AG08396 (cell line): Measurements from ENCODE around the gene PADI1.
A peak's percentile ranks its signal among the peaks of the same experiment; 100 is the strongest.

Source experiments
- DNase-seq: peaks from one replicate; pipeline ENCODE4 v3.0.0; 2012; ENCODE audit warnings: low spot score, mixed read lengths

PADI1 gene, protein sequence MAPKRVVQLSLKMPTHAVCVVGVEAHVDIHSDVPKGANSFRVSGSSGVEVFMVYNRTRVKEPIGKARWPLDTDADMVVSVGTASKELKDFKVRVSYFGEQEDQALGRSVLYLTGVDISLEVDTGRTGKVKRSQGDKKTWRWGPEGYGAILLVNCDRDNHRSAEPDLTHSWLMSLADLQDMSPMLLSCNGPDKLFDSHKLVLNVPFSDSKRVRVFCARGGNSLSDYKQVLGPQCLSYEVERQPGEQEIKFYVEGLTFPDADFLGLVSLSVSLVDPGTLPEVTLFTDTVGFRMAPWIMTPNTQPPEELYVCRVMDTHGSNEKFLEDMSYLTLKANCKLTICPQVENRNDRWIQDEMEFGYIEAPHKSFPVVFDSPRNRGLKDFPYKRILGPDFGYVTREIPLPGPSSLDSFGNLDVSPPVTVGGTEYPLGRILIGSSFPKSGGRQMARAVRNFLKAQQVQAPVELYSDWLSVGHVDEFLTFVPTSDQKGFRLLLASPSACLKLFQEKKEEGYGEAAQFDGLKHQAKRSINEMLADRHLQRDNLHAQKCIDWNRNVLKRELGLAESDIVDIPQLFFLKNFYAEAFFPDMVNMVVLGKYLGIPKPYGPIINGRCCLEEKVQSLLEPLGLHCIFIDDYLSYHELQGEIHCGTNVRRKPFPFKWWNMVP

DNA sequence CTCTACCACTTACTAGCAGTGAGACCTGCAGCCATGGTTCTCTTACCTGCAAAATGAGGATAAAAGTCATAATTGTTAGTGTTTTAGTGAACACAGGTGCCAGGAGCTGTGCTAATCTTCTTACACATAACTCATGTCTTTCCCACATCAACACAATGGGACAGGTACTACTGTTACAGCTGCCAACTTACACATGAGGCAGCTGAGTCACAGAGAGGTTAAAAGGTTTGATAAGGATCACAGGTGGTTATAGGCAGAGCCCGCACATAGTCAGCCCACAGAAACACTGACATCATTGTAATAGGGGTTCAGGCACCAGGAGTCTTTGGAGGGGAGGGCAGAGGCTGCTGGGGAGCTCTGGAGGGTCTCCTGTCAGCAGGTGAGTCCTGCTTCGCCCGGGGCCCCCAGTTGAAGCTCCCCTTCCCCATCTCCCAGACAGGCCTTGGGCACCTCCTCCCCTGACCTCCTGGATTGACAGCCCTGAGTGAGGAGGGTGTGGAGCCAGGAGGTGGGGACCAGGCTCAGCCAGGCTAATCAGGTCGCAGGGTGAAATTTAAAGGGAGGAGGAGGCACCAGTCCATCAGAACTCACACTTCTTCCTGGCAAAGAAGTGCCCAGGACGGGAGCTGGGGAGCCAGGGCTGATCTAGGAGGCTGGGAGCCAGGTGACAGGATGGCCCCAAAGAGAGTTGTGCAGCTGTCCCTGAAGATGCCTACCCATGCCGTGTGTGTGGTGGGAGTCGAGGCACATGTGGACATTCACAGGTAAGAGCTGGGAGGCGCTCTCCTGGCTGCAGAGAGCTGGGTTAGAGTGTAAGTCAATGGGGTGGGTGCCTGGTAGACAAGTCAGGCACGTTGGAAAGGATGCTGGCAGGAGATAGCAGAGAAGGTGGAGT is at the start of gene PADI1:
Gene PADI1 (plus strand): TSS at position 583 of the 895 bp plus-strand sequence. CDS start 90 bp downstream, at position 673.
- no peak for DNase-seq

DNA sequence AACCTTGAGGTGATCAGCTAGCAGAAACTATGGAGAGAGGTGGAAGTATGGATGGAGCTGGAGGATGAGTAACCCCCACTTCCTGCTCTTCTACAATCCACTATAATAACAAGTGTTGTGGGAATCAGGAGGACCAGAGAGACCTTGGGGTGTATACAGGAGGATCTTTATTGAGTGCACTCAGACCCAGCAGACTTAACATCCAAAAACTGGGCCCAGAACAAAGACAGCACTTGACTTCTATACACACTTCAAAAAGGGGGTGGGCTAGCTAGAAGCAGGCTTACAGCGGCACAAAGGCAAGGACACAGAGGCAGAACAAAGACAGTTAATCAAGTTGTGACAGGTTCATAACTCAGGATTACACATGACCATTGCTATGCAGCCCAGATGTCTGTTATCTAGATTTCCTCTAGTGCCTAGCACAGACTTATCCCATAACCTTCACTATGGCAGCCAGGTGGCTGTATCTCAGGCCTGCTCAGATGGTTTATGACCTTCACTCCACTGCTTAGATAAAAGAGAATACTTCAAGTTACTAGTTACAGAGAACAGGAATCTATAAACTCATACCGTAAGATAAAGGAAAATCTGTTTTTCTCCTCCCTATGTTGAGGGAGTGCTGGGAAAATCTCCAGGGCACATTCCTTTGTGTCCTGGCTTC is 49.5 kb upstream of the PADI1 start:
- no peak for DNase-seq

DNA sequence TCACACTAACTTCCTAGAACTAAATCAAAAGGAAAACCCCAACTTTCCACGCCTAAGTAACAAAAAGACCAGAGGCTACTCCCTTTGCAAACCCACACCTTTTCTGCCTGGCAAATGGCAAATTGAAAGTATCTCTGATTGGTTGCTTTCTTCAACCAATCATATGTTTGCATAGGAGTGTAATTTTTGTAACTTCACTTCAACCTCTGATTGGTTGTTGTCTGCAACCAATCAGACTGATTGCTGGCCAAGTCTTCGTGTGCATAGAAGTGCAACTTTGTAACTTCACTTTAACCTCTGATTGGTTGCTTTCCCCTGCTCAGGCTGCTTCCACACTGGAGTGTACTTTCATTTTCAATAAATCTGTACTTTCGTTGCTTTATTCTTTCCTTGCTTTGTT is 48.8 kb upstream of the PADI1 start:
- DNase-seq = no peak

DNA sequence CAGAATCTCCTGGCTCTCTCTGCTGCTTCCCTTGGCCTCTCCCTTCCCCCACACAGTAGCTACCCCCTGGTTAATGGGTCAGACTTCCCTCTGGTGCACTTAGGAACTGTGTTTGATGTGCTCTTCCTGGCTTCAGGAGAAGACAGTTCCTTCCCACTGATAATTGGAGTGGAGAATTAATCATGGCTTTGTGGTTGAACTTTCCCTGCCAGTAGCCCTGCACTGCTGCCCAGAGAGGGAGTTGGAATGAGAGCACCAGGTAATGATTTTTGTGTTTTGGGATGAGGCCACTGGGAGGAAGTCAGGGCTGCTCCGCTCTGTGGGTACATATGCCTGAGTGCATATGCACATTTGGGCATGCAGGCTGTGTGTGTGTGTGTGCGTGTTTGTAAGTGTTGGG is 46.0 kb upstream of the PADI1 start:
- no peak for DNase-seq

DNA sequence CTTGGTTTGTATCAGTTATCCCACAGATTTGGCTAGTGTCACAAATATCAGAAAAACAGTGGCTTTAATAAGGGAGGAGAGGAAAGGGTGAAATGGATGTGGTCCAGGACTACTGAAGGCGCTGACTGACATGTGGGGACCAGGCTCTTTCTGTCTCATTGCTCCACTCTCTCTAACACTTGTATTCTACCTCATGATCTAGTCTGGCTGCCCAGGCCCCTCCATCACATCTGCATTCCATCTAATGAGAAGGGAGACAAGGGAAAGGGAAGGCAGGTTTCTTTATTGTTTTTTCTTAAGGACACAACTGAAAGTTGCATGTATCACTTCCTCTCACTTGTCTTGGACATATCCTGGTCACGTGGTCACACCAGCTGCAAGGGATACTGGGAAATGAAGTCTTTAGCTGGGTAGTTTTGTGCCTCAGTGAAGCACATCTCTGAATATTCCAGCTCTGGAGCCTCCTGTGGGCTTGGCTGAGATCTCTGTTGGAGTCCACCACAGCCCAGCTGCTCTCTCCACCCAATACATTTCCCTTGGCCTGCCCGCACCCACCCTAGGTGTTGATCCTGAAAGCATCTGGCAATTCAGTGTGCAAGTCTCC is 43.7 kb upstream of the PADI1 start:
- no peak for DNase-seq

DNA sequence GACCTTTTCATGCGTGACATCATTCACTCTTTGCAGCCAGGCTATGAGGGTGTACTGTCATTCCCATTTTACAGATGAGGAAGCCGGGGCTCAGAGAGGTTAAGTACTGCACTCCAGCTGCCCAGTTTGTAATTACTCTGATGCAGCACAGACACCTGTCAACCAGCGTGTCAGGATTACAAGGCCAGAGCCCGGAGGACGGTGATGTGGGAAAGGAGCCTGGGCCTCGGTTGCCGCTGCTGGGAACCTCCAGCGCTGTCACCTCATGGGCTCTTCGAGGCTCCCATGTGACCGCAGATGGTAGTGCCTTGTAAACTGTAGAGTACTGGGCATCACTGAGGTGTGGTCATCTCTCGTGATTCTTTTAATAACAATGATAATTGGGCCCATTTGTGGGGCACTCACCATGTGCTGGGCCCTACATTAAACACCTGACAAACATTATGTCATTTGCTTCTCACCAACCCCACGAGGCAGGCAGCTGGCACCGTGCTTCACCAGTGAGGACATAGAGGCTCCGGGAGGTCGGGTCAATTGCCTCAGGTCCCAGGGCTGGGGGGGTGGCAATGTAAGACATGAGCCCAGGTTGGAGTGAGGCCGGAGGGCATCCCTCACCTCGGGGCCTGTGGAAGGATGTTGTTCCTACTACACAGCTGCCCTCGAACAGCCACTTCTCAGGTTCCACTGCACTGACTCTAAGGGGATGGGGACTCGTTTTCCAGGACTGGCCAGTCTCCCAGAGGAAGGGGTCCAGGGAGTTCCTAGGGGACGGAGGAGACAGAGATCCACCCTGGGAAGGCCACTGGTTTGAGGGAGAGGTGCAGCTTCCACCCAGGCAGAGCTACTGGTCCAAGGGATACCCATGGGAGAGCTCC is 42.8 kb upstream of the PADI1 start:
- no peak for DNase-seq

DNA sequence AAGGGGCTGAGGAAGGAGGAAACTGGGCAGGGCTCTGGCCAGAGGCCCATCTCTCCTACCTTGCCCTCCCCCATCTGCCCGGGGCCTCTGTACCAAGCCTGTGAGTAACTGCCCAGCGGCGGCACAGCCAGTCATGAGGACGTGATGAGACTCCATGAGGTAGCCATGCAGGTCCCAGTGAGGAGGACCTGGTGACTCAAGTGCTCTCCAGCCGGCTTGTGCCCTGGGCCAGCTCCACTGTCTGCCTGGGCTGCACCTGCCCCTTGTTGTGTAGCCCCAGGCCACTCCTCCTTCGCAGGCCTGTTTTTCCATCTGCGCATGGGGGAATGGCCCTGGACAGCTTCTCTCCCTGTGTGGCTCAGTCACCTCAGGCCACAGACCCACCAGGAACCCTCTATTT is 42.0 kb upstream of the PADI1 start:
- DNase-seq = no peak

DNA sequence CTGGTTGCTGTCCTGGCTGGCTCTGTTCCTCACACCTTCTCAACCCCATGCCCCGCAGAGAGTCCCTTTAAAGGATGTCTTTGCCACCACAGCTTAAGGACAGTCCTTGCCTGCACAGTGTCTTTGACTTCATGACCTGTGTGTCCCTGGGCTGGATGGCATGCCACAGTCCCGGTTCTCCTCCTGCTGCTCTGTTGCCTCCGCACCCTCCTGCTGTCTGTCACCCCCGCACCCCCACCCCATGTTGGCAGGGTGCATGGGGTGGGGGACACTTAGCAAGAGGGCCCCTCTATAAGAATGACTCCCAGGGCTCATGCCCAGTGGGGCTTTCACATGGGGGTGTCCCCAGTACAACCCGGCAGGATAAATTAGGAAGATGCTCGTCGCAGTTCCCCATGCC is 41.6 kb upstream of the PADI1 start:
- DNase-seq = no peak

DNA sequence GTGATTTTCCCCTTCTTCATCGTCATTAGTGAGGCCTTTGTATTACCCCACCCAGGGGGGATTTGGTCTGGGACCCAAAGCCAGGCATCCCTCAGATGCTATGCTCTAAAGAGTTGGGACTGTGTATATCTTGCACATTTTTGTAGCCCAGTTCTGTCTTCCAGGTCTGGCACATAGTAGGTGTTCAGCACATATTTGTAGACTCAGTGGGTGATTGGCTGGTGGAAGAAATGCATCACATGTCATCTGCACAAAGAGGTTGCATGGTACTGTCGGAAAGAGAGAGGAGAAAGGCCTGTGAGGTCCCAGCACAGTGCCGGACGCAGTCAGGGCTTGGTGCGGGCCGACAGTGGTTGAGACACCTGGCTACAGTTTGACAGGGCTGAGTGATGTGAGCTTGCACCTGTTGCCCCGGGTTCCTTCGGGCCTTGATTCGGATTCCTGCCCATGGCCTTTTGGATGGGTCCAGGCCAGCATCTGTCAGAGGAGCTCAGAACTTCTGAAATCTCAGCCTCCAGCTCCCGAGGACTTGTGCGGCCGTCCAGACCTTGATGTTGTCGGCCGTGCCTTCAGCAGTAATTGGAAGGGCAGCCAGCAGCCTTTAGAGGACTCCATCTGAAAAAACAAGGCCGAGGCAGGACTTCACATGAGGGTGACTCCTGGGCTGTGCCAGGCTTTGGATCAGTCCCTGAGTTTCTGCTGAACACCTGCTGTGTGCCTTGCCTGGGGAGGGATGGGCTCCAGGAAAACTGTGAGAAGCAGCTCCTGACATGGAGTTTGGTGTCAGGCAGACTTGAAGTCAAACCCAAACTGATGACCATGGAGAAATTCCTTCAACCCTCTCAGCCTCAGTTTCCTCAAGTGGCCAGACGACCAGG is 40.9 kb upstream of the PADI1 start:
- DNase-seq = no peak

DNA sequence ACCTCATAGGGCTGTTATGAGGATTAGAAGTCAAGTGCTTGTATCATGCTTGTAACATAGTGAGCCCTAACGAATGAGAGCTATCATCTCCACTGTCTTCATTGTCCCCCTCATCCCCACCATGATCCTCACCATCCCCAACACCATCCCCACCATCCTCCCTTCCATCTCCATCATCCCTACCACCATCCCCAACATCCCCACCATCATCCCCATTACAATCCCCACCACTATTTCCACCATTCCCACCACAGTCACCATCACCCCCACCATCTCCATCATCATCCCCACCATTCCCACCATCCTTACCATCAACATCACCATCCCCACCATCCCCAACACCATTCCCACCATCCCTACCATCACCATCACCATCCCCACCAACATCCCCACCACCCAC is 39.1 kb upstream of the PADI1 start:
- no peak for DNase-seq

DNA sequence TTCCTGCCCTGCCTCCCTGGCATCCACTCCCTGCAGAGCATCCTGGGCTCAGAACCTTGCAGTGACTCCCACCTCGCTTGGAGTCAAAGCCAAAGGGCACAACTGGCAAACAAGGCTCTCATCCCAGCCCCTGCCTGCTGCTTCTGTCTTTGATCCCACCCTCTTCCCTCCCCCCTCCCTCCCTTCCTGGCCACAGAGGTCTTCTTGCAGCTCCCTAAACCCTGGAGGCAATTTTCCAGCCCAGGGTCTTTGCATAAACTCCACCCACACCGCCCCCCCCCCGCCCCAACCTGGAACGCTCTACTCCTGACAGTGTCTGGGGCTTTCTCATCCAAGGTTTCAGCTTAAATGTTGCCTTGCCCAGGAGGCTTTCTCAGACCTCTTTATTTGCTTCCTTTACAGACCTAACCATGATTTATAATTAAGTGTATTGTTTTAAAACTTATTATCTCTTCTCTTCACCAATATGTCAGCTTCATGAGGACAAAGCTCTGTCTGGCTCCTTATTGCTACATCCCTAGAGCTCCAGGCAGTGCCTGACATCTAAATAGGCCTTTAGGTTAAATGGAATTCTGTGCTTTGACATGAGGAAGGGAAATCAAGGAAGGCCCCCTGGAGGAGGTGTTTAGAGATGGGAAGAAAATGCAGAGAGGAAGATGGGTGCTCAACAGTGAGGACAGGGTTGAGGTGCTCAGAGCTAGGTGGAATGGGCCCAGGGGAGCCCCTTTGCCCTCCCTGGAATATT is 37.7 kb upstream of the PADI1 start:
- DNase-seq = no peak

DNA sequence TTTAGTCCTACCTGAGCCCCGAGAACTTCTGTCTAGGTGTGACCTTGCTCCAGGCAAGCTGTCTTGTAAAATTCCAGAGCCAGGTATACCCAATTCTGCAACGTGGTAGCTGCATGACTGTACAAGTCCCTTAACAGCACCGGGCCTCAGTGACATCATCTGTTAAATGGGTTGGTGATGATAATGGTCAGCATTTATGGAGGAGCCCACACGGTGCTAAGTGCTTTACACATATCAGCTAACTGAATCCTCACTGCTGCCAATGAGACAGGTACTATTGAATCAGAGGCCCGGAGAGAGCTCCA is 37.2 kb upstream of the PADI1 start:
- no peak for DNase-seq

DNA sequence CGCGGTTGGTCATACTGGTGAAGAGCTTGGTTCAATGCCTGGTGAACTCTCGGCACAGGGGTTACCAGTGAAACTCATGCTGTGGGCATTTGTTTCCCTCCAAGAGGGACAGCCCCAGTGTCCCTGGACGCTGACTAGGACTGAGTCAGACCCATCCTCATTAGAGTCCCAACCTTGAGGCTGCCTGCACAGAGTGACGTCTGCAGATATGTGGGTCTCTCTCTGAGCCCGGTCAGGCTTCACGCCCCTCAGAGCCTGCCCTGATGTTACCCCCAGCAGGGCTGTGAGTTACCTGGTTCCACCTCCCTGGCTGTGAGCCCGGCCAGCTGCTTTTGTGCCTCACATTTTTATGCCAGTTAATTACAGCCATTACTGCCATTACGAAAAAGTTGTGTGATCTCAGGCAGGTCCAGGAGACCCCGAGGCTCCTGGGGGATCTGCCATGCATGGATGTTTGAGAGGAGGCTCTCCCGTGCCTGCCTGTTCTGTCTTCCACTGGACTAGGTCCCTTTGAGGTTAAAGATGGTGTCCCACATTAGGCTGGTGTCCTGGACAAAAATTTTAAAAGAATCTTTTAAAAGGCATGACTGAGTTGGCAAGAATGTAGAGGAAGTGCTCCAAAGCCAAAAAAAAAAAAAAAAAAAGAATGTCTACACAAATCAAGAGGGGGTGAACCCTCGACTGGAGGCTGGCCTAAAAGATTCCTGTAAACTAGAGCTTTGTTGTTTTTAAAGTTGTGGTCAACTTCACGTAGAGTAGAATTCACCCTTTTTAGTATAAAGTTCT is 36.6 kb upstream of the PADI1 start:
- DNase-seq = peak; percentile 73

DNA sequence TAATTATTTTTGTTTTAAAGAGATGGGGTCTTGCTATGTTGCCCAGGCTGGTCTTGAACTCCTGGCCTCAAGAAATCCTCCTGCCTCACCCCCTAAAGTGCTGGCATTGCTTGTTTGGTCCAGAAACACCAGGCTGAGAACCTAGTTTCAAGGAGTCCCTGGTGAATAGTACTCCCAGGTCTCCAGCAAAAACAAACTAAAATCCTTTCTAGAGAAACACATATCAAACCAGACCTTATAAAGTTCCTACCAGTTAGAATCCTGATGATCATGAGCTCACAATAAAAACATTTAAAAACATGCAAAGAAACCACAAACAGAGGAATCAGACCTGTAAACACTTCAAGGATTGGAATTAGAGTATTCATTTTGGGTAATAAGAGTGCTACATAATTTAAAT is 34.4 kb upstream of the PADI1 start:
- DNase-seq = peak; percentile 34

DNA sequence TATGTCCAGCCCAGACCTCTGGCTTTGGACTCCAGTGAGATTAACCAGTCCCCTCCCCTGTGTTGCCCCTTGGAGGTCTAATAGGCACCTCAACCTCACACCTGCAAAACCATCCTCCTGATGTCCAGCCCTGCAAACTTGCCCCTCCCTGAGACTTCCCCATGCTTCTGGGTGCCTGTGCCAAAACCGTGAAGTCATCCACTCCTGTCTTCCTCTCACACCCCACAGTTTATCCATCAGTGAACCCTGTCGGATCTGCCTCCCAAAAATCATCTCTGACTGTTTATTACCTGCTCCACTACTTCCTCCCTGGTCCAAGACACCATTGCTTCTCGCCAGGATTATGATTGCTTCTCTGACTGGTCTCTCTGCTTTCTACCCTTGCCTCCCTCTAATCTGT is 31.7 kb upstream of the PADI1 start:
- DNase-seq = no peak

DNA sequence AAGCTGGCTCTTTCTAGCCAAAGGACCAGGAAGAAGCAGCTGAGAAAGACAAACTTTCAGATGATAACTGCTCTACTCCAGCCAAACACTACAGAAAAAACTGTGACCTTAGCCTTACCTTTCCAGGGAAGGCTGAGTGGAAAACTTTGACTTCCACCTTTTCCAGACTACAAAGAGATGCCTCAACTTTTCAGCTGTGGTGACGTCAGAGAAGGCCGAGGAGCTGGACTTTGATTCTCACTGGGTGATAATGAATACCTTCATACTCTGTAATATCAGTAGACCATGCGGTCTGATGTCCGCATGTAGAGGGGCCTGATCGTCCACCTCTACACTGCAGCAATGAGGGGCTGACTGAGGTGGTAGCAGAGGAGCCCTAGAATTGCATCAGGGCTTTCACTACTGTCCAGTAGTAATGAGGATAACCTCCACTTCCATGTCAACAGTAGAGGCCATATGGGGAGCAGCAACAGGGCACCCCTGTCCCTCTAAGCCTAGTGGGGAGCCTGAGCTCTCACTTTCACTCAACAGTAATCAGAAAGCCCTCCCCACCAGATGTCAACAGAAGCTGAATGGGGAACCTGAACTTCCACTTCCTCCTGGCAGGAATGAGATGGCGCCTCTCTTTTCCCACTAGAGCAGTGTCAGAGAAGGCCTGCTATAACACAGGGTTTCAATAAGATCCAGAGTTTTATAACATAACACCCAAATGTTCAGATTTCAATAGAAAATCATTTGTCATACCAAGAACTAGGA is 28.4 kb upstream of the PADI1 start:
- DNase-seq = no peak

DNA sequence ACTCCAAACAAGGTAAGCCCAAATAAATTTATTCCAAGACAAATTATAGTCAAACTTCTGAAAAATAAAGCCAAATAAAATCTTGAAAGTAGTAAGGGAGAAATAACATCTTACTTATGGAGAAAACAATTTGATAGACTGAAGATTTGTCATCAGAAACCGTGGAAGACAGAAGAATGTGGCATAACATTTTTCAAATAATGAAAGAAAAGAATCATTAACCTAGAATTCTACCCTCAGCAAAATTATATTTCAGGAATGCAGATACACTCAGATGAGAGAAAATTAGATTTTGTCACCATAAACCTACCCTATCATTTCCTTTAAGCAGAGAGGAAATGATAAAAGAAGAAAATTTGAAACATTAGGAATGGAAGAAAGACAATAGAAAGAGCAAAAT is 27.3 kb upstream of the PADI1 start:
- no peak for DNase-seq
